Hematopoietic multipotent progenitor cell treated with erythropoietin and hydrocortisone succinate and interleukin-3 and kit ligand, for 6 days (in vitro differentiated cells): Measurements from ENCODE around the gene PRRX2.

Experiments used
- DNase-seq: peaks from one replicate; pipeline ENCODE4 v3.0.0-alpha.2; 2015

Gene PRRX2

DNA sequence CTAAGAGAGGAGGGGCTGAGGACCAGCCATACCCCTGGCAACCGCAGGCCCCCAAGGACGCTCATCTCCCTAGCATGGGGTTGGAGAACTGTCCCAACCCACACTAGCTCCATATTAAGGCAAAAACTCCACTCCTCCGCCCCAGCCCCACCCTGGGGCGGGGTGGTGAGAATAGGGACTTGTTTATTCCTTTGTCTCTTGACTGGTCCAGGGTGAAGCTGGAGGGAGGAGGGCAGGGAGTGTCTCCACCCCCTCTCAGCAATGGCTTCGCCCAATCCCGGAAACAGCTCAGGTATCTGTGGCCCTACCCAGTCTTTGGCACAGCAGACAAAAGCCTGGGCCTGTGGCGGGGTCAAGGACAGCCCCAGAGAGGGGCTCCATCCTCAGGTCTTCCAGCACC lies 16.9 kb downstream of the PRRX2 start:
- DNase-seq: no peak

DNA sequence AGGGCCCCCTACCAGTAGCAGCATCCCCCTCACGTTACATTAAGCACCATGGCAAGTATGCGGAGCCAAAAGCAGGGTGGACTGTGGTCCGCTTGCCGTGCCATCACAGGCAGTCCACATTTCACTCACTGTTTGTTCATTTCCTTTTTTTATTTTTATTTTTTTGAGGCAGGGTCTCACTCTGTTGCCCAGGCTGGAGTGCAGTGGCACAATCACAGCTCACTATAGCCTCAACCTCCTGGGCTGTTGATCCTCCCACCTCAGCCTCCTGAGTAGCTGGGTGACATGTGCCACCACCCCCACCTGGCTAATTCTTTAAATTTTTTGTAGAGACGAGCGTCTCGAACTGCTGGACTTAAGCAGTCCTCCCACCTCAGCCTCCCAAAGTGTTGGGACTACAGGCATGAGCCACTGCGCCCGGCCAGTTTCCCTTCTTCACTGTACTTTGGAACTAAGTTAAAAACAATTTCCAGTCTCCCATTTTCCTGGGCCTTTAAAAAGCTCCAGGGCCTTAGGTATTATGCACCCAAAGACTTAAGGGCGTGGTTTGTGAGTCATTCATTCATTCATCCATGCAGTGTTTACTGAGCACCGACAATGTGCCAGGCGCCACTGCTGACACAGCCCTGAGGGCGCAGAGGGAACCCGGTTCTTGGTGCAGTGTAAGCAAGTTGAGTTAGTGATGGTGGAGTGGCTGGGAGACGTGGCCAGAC lies 19.9 kb downstream of the PRRX2 start:
- no peak for DNase-seq

- no peak for DNase-seq
Measured at GRCh38 chr9:129685933-129686259, 20.4 kb downstream of the PRRX2 start.

- no peak for DNase-seq
Measured at GRCh38 chr9:129686736-129687135, 21.3 kb downstream of the PRRX2 start.

- DNase-seq: no peak
Measured at GRCh38 chr9:129687391-129687790, 21.9 kb downstream of the PRRX2 start.

DNA sequence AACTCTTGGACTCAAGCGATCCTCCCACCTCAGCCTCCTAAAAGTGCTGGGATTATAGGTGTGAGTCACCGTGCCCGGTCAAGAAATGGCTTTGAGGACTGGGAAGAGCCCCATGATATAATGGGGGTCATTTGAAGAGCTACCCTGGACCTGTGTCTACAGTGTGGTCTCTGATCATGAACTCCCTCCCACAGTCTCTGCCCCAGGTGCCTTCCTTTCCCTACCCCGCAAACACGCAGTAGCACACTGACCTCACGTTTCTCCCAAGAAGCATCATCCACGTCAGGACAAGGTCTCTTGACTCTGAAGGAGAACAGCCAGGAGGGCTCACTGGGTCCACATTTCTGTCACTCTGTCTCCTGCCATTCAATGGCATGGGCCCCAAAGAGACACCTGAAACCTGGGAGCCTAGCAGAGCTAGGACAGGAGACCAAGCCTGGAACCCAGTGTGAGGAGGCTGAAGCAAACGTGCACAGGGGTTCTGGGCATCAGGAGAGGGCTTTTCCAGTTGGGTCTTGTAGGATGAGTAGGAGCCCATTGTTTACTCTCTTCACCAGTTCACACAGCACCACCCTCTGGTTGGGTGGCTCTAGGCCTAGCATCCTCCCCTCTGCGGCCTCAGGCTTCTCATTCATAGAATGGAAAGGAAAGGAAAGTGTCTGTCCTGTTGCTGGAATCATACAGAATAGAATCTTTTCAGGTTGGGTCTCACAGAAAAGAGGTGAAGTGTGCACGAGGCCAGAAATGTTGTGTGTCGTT lies 23.0 kb downstream of the PRRX2 start:
- no peak for DNase-seq

DNA sequence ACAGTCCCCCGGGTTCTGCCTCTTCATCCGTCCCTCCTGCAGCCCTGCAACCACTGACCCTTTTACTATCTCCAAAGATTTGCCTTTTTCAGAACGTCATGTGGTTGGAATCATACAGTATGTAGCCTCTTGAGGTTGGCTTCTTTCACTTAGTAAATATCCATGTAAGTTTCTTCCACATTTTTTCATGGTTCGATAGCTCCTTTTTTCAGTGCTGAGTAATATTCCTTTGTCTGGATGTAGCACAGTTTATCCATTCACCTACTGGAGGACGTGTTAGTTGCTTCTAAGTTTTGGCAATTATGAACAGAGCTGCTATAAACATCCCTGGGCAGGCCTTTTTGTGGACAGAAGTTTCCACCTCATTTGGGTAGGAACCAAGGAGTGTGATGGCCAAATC lies 27.1 kb downstream of the PRRX2 start:
- DNase-seq: no peak

DNA sequence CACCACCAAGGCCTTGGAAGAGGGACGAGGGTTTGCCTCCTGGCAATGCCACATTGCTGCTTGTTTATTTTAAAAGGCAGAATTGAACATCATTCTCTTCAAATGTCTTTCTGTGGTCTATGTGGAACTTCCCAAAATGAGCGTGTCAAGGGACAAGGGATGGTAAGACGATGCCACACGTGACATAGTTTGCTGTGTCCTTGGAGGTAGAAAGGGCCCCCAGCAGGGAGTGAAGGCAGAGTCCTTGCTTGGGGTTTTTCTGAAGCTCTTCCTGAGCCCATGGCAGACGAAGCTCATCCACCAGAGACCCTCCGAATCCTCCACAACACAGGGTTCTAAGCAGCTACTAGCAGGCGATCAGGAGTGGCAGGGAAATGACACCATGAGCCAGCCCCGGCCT lies 28.3 kb downstream of the PRRX2 start:
- DNase-seq: no peak

- DNase-seq: no peak
Measured at GRCh38 chr9:129694243-129694646, 28.8 kb downstream of the PRRX2 start.

DNA sequence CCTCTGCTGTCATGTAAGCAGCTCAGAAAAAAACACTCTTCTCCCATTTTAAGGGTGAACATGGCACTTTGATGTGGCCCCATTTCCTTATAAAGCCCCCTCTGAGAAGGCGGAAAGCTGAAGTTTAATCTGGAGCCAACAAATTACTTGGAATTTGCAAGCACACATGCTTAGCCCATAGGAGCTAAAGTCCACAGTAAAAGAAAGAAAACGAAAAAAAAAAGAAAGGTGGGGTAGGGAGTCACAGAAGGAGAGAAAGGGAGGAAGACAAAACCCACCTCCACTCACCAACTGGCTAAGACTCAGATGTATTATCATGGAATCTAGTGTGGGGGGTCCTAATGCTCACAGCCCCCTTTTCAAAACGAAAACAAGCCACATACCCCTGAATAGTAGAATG lies 30.4 kb downstream of the PRRX2 start:
- DNase-seq: no peak

GRCh38 chr9:129696944-129697655 lies 31.7 kb downstream of the PRRX2 start:
- DNase-seq: peak; percentile 31

DNA sequence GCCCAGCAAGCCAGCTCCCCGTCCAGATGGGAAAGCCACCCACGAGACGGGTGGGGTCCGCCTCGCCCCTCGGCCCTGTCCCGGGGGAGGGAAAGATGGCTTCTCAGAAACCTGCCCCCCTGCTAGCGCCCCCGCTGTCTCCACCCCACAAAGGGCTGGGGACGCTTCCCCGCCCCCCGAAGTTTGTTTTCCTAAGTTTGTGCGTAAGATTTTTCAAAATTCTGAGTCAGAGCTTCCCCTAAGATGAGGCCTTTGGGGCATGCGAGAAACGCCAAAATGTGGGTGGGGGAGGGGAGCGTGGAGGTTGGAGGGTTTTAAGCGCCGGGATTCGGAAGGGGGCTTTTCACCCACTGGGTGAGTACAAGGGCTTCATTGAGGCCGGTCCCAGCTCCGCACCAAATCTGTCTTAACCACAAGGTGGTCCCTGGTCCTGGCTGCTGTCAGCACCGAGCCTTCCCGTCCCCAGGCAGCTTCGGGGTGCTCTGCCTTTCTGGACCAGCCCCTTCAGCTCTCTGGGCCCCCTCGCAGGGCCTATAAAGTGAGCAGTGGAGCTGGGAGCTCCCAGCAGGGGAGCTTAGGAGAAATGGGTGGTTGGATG lies 32.3 kb downstream of the PRRX2 start:
- DNase-seq: no peak

GRCh38 chr9:129698254-129698757 lies 32.9 kb downstream of the PRRX2 start:
- no peak for DNase-seq

GRCh38 chr9:129701054-129701453 lies 35.6 kb downstream of the PRRX2 start:
- DNase-seq: no peak

GRCh38 chr9:129701549-129701948 lies 36.1 kb downstream of the PRRX2 start:
- no peak for DNase-seq

DNA sequence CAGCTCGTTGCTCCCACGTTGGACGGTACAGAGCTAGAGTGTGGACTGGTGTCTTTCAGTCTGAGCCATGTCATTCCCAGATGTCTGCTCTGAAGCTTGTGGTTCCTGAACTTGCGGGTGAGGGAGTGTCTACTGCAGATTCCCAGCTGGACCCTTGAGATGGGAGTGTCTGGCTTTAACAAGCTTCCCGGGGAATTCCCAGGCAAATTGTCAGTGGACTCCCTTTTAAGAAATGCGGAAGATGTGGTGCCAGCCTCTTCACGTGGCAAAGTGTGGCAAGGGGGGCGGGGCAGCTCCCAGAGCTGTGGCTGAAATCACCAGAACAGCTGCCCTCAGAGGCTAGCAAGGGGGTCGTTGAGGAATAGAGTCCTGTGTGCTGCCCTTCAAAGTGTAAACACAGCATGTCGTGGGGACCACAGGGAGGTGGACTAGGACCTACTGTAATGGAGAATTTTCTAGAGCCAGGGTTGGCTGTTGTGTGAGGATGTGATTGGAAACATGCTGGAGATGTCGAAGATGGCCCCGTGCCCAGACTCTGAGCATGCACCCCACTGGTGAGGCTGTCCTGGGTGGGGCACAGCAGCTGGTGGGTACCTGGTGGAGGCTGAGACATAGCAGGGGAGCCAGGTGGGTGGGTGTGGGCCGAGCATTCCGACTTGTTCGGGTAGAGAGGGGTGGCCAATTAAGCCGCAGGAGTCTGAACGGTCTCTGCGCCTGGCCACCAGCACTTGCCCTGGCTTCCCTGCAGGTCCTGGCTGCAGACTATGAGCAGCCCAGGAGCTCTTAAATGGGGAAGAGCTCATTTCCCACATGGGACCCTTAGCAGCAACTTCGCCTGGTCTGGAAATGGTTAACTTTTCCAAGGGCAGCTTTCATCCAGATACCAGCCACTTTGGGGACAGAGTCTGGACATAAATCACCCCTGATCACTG lies 37.4 kb downstream of the PRRX2 start:
- DNase-seq: no peak

- no peak for DNase-seq
Measured at GRCh38 chr9:129703667-129704355, 38.4 kb downstream of the PRRX2 start.

DNA sequence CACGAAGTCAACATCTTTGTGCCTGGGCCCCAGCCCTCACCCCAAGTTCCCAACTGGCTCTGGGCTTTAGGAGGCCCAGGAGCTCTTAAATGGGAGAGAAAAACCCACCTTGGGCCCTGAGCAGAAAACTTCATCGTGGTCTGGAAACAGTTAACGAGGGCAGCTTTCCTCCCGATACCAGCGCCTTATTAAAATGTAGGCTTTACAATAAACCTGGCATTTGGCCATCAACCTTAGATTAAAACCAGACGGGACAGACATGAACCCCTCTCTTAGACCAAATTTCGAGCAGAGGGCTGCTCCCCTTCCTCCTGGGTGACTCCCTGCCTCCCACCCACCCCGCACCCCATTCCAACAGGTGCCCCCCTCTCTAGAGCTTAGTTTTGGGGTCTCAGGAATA lies 39.4 kb downstream of the PRRX2 start:
- DNase-seq: no peak

DNA sequence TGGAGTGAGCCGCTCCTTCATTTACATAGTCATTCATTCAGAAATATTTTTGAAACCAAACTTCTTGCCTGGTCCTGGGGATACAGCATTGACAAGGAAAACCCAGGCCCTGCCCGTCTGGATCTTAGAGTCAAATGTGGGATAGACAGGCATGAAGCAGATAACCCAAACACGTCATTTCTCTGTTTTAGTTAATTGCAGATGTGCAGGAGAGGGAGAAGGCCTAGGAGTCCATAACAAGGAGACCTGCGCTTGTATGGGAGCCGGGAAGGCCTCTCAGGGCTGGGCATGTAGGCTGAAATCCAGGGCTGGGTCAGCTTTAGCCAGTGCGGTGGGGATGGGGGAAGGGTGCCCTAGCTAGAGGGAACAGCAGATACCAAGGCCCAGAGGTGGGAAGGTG lies 43.3 kb downstream of the PRRX2 start:
- no peak for DNase-seq

DNA sequence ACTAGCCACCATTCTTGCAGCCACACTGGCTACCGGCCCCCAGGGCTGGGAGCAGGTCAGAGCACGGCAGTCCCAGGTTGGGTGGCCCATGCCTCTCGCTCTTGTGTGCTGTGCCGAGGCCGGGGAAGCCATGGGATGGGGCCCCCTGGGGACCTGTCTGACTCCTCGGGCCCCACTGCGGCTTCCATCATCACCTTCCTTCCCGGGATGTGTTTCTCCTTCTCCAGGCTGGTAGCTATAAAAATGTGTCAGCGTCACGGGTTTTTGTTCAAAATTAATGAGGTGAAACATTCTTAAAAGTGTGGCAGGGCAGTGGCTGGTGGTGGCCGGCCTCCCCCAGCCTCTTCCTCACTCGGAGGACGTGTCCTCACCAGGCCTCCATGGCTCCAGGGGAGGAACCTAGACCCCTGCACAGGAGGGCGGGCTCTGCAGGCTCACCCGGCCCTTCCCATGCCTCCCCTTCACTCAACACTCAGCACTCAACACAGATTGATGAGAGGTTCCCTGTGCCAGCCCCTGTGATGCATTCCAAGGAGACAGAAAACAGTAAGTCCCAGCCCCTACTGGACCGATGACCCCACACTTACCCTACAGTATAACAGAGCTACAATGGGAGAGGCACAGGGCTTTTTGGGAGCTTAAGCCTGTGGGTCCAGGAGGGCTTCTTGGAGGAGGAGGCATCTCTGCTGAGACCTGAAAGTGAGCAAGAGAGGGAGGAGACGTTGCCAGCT lies 44.2 kb downstream of the PRRX2 start:
- no peak for DNase-seq

DNA sequence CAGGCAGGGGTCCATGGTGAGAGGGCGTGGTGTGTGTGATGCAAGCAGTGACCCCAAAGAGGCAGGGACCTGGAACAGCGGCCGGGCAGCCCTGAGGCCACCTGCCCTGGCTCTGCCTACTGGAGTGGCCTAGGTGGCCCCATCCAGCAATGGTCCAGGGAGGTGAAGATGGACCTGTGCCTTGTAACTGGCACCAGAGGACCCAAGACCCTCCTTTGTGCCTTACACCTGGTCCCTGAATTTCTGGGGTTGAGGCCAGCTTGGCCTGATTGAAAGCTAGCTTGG lies 44.7 kb downstream of the PRRX2 start:
- no peak for DNase-seq
